ENCODE measurements around the gene IL15.
"Not testable (repeated sequence)": the region's sequence is repeated elsewhere in the genome, so short reads cannot be mapped to it uniquely, and the experiment has no call there.

Gene IL15

GRCh38 chr4:141731481-141731880 is 95.1 kb downstream of the IL15 start:
- Histone ChIP-seq H3K4me1 (ENCODE audit: control insufficient read depth, insufficient read depth, low read length) (peaks cover 4% of the 10 kb centered on the region), H3K4me3 (ENCODE audit: low read length) (no peak overlapping the region), H3K9ac (ENCODE audit: low read length) (no peak overlapping the region), H3K9me3 (ENCODE audit: control insufficient read depth, low read length) (no peaks in the 10 kb centered on the region), H3K27me3 (replicated peaks; ENCODE audit: control insufficient read depth, insufficient read depth, low read length) (no peaks in the 10 kb centered on the region), H3K36me3 (ENCODE audit: control insufficient read depth, insufficient read depth, low read length, severe bottlenecking) (no peaks in the 10 kb centered on the region)
- no peak for DNase-seq (ENCODE audit: low read depth)

GRCh38 chr4:141739636-141740035 is 103.3 kb downstream of the IL15 start:
- H3K4me1 ChIP-seq (ENCODE audit: control insufficient read depth, insufficient read depth, low read length), result no peaks in the 10 kb centered on the region
- no peak overlapping the region for H3K4me3 ChIP-seq (ENCODE audit: low read length)
- peaks cover 11% of the 10 kb centered on the region for H3K9me3 ChIP-seq (ENCODE audit: control insufficient read depth, low read length)
- H3K36me3 ChIP-seq (ENCODE audit: control insufficient read depth, insufficient read depth, low read length, severe bottlenecking), result no peaks in the 10 kb centered on the region
- DNase-seq (ENCODE audit: low read depth), result no peak
- H3K27me3 ChIP-seq (replicated peaks; ENCODE audit: control insufficient read depth, insufficient read depth, low read length), result no peaks in the 10 kb centered on the region
- no peak overlapping the region for H3K9ac ChIP-seq (ENCODE audit: low read length)

- no peaks in the 10 kb centered on the region for H3K27me3 ChIP-seq (replicated peaks; ENCODE audit: control insufficient read depth, insufficient read depth, low read length)
- no peak overlapping the region for H3K4me3 ChIP-seq (ENCODE audit: low read length)
- peaks cover 6% of the 10 kb centered on the region for H3K4me1 ChIP-seq (ENCODE audit: control insufficient read depth, insufficient read depth, low read length)
- H3K9ac ChIP-seq (ENCODE audit: low read length), result no peak overlapping the region
- no peaks in the 10 kb centered on the region for H3K36me3 ChIP-seq (ENCODE audit: control insufficient read depth, insufficient read depth, low read length, severe bottlenecking)
- no peaks in the 10 kb centered on the region for H3K9me3 ChIP-seq (ENCODE audit: control insufficient read depth, low read length)
- no peak for DNase-seq (ENCODE audit: low read depth)
Observed at GRCh38 chr4:141746026-141746425, 109.6 kb downstream of the IL15 start.

- H3K9me3 ChIP-seq (ENCODE audit: control insufficient read depth, low read length); H3K4me1 ChIP-seq (ENCODE audit: control insufficient read depth, insufficient read depth, low read length); H3K27me3 ChIP-seq (replicated peaks; ENCODE audit: control insufficient read depth, insufficient read depth, low read length); DNase-seq (ENCODE audit: low read depth); H3K9ac ChIP-seq (ENCODE audit: low read length); H3K4me3 ChIP-seq (ENCODE audit: low read length); H3K36me3 ChIP-seq (ENCODE audit: control insufficient read depth, insufficient read depth, low read length, severe bottlenecking): not testable (repeated sequence)
Observed at GRCh38 chr4:141751806-141752205, 115.4 kb downstream of the IL15 start.

GRCh38 chr4:141757287-141757686 is 120.9 kb downstream of the IL15 start:
- peaks cover 15% of the 10 kb centered on the region for H3K4me1 ChIP-seq (ENCODE audit: control insufficient read depth, insufficient read depth, low read length)
- H3K36me3 ChIP-seq (ENCODE audit: control insufficient read depth, insufficient read depth, low read length, severe bottlenecking), result no peaks in the 10 kb centered on the region
- H3K9ac ChIP-seq (ENCODE audit: low read length), result no peak overlapping the region
- DNase-seq (ENCODE audit: low read depth), result peak; percentile 45
- no peaks in the 10 kb centered on the region for H3K9me3 ChIP-seq (ENCODE audit: control insufficient read depth, low read length)
- no peak overlapping the region for H3K4me3 ChIP-seq (ENCODE audit: low read length)
- no peaks in the 10 kb centered on the region for H3K27me3 ChIP-seq (replicated peaks; ENCODE audit: control insufficient read depth, insufficient read depth, low read length)

- no peaks in the 10 kb centered on the region for H3K27me3 ChIP-seq (replicated peaks; ENCODE audit: control insufficient read depth, insufficient read depth, low read length)
- DNase-seq (ENCODE audit: low read depth), result no peak
- no peak overlapping the region for H3K4me3 ChIP-seq (ENCODE audit: low read length)
- no peaks in the 10 kb centered on the region for H3K9me3 ChIP-seq (ENCODE audit: control insufficient read depth, low read length)
- peaks cover 18% of the 10 kb centered on the region for H3K4me1 ChIP-seq (ENCODE audit: control insufficient read depth, insufficient read depth, low read length)
- no peak overlapping the region for H3K9ac ChIP-seq (ENCODE audit: low read length)
- no peaks in the 10 kb centered on the region for H3K36me3 ChIP-seq (ENCODE audit: control insufficient read depth, insufficient read depth, low read length, severe bottlenecking)
Observed at GRCh38 chr4:141759796-141760425, 123.5 kb downstream of the IL15 start.

- Histone ChIP-seq H3K36me3 (ENCODE audit: control insufficient read depth, insufficient read depth, low read length, severe bottlenecking) (no peaks in the 10 kb centered on the region), H3K4me3 (ENCODE audit: low read length) (no peak overlapping the region), H3K9ac (ENCODE audit: low read length) (no peak overlapping the region), H3K9me3 (ENCODE audit: control insufficient read depth, low read length) (no peaks in the 10 kb centered on the region), H3K4me1 (ENCODE audit: control insufficient read depth, insufficient read depth, low read length) (peaks cover 18% of the 10 kb centered on the region), H3K27me3 (replicated peaks; ENCODE audit: control insufficient read depth, insufficient read depth, low read length) (no peaks in the 10 kb centered on the region)
- peak; percentile 57 for DNase-seq (ENCODE audit: low read depth)
Observed at GRCh38 chr4:141761926-141762325, 125.5 kb downstream of the IL15 start.

GRCh38 chr4:141763374-141763773 is 127.0 kb downstream of the IL15 start:
- H3K27me3 ChIP-seq (replicated peaks; ENCODE audit: control insufficient read depth, insufficient read depth, low read length), result no peaks in the 10 kb centered on the region
- H3K9ac ChIP-seq (ENCODE audit: low read length), result no peak overlapping the region
- H3K9me3 ChIP-seq (ENCODE audit: control insufficient read depth, low read length), result no peaks in the 10 kb centered on the region
- H3K4me1 ChIP-seq (ENCODE audit: control insufficient read depth, insufficient read depth, low read length), result peaks cover 11% of the 10 kb centered on the region
- no peak for DNase-seq (ENCODE audit: low read depth)
- H3K36me3 ChIP-seq (ENCODE audit: control insufficient read depth, insufficient read depth, low read length, severe bottlenecking), result no peaks in the 10 kb centered on the region
- no peak overlapping the region for H3K4me3 ChIP-seq (ENCODE audit: low read length)

GRCh38 chr4:141768954-141769353 is 132.6 kb downstream of the IL15 start:
- Histone ChIP-seq H3K9ac (ENCODE audit: low read length) (no peak overlapping the region), H3K4me3 (ENCODE audit: low read length) (peak overlapping the region; percentile 44), H3K4me1 (ENCODE audit: control insufficient read depth, insufficient read depth, low read length) (peaks cover 8% of the 10 kb centered on the region), H3K27me3 (replicated peaks; ENCODE audit: control insufficient read depth, insufficient read depth, low read length) (no peaks in the 10 kb centered on the region), H3K36me3 (ENCODE audit: control insufficient read depth, insufficient read depth, low read length, severe bottlenecking) (no peaks in the 10 kb centered on the region), H3K9me3 (ENCODE audit: control insufficient read depth, low read length) (no peaks in the 10 kb centered on the region)
- DNase-seq (ENCODE audit: low read depth), result peak; percentile 80

- no peak for DNase-seq (ENCODE audit: low read depth)
Observed at GRCh38 chr4:141771889-141772830, 135.8 kb downstream of the IL15 start.

GRCh38 chr4:141772838-141773237 is 136.5 kb downstream of the IL15 start:
- Histone ChIP-seq H3K27me3 (replicated peaks; ENCODE audit: control insufficient read depth, insufficient read depth, low read length) (no peaks in the 10 kb centered on the region), H3K4me3 (ENCODE audit: low read length) (no peak overlapping the region), H3K9ac (ENCODE audit: low read length) (no peak overlapping the region), H3K9me3 (ENCODE audit: control insufficient read depth, low read length) (no peaks in the 10 kb centered on the region), H3K4me1 (ENCODE audit: control insufficient read depth, insufficient read depth, low read length) (peaks cover 8% of the 10 kb centered on the region), H3K36me3 (ENCODE audit: control insufficient read depth, insufficient read depth, low read length, severe bottlenecking) (no peaks in the 10 kb centered on the region)
- no peak for DNase-seq (ENCODE audit: low read depth)

More at GRCh38 chr4:141771889-141772830, 135.8 kb downstream of the IL15 start:
- Histone ChIP-seq H3K4me1 (ENCODE audit: control insufficient read depth, insufficient read depth, low read length) (peaks cover 8% of the 10 kb centered on the region), H3K36me3 (ENCODE audit: control insufficient read depth, insufficient read depth, low read length, severe bottlenecking) (no peaks in the 10 kb centered on the region), H3K9ac (ENCODE audit: low read length) (no peak overlapping the region), H3K4me3 (ENCODE audit: low read length) (no peak overlapping the region), H3K9me3 (ENCODE audit: control insufficient read depth, low read length) (no peaks in the 10 kb centered on the region), H3K27me3 (replicated peaks; ENCODE audit: control insufficient read depth, insufficient read depth, low read length) (no peaks in the 10 kb centered on the region)
